Stimulated activated CD4-positive, alpha-beta T cell treated with anti-CD3 and anti-CD28 coated beads, TNF-alpha, amount 100 ng/mL, for 48 hours (primary cell): Measurements from ENCODE around the gene CRADD.
"Not testable (repeated sequence)": the region's sequence is repeated elsewhere in the genome, so short reads cannot be mapped to it uniquely, and the experiment has no call there.

Experiments used
- DNase-seq, 3 donors: peaks; one replicate each; pipeline ENCODE4 v3.0.0-alpha.2; 2020; ENCODE audit warnings: low read depth in 3 of 3

CRADD gene

DNA sequence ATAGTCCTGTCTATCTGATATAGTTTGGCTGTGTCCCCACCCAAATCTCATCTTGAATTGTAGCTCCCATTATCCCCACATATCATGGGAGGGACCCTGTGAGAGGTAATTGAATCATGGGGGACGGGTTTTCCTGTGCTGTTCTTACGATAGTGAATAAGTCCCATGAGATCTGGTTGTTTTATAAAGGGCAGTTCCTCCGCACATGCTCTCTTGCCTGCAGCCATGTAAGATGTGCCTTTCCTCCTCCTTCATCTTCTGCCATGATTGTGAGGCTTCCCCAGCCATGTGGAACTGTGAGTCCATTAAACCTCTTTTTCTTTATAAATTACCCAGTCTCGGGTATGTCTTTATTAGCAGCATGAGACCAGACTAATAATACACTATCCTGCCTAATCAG, 251.9 kb downstream of the CRADD start:
- DNase-seq, result not testable (repeated sequence)

- DNase-seq, result no peak
Measured at GRCh38 chr12:93937812-93938211, 260.6 kb downstream of the CRADD start.

GRCh38 chr12:93938317-93938716, 261.1 kb downstream of the CRADD start:
- DNase-seq, result no peak

DNA sequence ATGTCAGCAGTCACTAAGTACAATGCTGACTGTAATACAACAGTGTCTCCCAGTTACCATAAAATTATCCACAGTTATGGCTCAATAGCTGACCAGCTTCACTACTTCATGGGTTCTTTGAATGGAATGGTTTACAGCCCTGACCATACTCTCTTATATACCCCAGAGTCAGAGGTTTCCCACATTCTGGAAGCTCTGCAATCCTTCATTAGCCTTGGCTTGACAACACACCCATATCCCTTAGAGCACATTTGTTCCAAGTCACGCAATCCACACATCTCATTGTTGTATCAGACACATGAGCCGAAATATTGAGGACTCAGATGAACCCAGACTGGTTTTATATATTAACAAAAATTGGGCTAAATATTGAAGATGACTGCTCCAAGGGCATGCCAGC, 261.8 kb downstream of the CRADD start:
- DNase-seq, result no peak

- DNase-seq, result no peak
Measured at GRCh38 chr12:93939641-93940325, 262.6 kb downstream of the CRADD start.

DNA sequence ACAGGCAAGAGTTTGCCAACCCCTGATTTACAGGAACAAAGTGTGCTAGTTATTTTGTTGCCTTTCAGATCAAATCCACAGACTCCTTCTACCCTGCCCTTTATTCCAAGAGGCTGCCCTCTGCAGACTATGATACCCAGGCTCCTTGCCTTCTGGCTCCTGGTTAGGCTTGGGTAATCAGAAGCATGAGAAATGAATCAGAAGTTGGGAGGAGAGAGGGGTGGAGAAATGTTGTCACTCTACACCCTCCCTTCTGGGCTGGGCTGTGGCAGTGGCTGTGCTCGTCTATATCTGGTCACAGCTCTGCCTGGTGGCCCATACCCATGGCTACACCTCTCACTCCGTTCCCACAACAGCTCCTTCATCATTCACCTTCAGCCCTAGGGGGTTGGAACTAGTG, 266.6 kb downstream of the CRADD start:
- no peak for DNase-seq

GRCh38 chr12:93944201-93944600, 267.0 kb downstream of the CRADD start:
- no peak for DNase-seq
